SK-N-SH (cell line): Measurements from ENCODE around the gene PPM1E. TPM values are rescaled to one million over a fixed set of nuclear protein-coding genes. Genes with fewer than 3 reads are reported as not detected.

ENCODE experiments used
- CTCF ChIA-PET: fragments of 300-600, 350-600 bp; formaldehyde crosslinking; extraction: SDS; loops from one replicate; lab custom pipeline; 2021; lab: Yijun Ruan, JAX
- POLR2A ChIA-PET: fragments of 350-600 bp; sonication (Branson Sonifier 250); formaldehyde crosslinking; extraction: SDS; loops from one replicate; lab custom pipeline; 2020; ENCODE audit warnings: antibody characterized with exemption, inconsistent platforms; lab: Yijun Ruan, JAX
- DNase-seq: peaks from one replicate; pipeline ENCODE4 v3.0.0; 2012
- H2AFZ ChIP-seq: fragments of 200-600 bp; sonication (generic); 2 replicates; pipeline ENCODE4 v1.8.1; 2016; ENCODE audit warnings: antibody characterized with exemption, mild to moderate bottlenecking, low read depth
- H3F3A ChIP-seq: fragments of 200-600 bp; sonication (generic); replicated peaks from 2 replicates; pipeline ENCODE3; 2016; ENCODE audit warnings: antibody characterized with exemption, mild to moderate bottlenecking; ENCODE audit not compliant: insufficient read depth
- H3K27ac ChIP-seq, 2 experiments: fragments of 200-500 bp in 1 of 2; fragments of 200-600 bp in 1 of 2; sonication (Bioruptor generic) in 1 of 2; sonication (generic), shearing (Covaris generic) in 1 of 2; 2 replicates each; pipeline versions ENCODE4 v1.5.1 to v1.6.1; 2014 to 2016; ENCODE audit warnings: low read depth in 2 of 2, inconsistent platforms in 1 of 2, low read length in 1 of 2, mild to moderate bottlenecking in 1 of 2, mixed read lengths in 1 of 2
- H3K27me3 ChIP-seq: fragments of 200-600 bp; sonication (generic), shearing (Covaris generic); 2 replicates; pipeline ENCODE4 v1.6.1; 2016; ENCODE audit warnings: mixed run types; ENCODE audit not compliant: insufficient read depth
- H3K36me3 ChIP-seq, 2 experiments: fragments of 200-500 bp in 1 of 2; fragments of 200-600 bp in 1 of 2; sonication (Bioruptor generic) in 1 of 2; sonication (generic) in 1 of 2; replicated peaks in 1 of 2; 2 replicates each; pipeline versions ENCODE3 to v1.5.1; 2014 to 2016; ENCODE audit warnings: low read length in 1 of 2, mild to moderate bottlenecking in 1 of 2; ENCODE audit not compliant: insufficient read depth in 2 of 2, control insufficient read depth in 1 of 2
- H3K4me1 ChIP-seq, 2 experiments: fragments of 200-500 bp in 1 of 2; fragments of 200-600 bp in 1 of 2; sonication (Bioruptor generic) in 1 of 2; sonication (generic), shearing (Covaris generic) in 1 of 2; 2 replicates each; pipeline versions ENCODE4 v1.5.1 to v1.6.1; 2014 to 2016; ENCODE audit warnings: low read depth in 1 of 2, low read length in 1 of 2, mixed run types in 1 of 2; ENCODE audit not compliant: insufficient read depth in 2 of 2, control insufficient read depth in 1 of 2
- H3K4me2 ChIP-seq: fragments of 200-600 bp; sonication (generic), shearing (Covaris generic); 2 replicates; pipeline ENCODE4 v1.6.1; 2017; ENCODE audit warnings: mixed run types
- H3K4me3 ChIP-seq, 2 experiments: fragments of 200-500 bp in 1 of 2; fragments of 200-600 bp in 1 of 2; sonication (Bioruptor generic) in 1 of 2; sonication (generic), shearing (Covaris generic) in 1 of 2; 2 replicates each; pipeline versions ENCODE4 v1.5.1 to v1.8.1; 2014 to 2016; ENCODE audit warnings: low read depth in 2 of 2, inconsistent platforms in 1 of 2, low read length in 1 of 2, mild to moderate bottlenecking in 1 of 2, mixed read lengths in 1 of 2, moderate library complexity in 1 of 2
- H3K79me2 ChIP-seq: fragments of 200-600 bp; sonication (generic); 2 replicates; pipeline ENCODE4 v1.8.1; 2017; ENCODE audit warnings: mild to moderate bottlenecking; ENCODE audit not compliant: insufficient read depth
- H3K9ac ChIP-seq: fragments of 200-600 bp; sonication (generic); 2 replicates; pipeline ENCODE4 v1.6.1; 2017; ENCODE audit warnings: mixed run types
- H3K9me2 ChIP-seq: fragments of 200-600 bp; sonication (generic); 2 replicates; pipeline ENCODE4 v1.6.1; 2017; ENCODE audit warnings: mixed run types
- H3K9me3 ChIP-seq: fragments of 200-600 bp; sonication (generic); 2 replicates; pipeline ENCODE4 v1.6.1; 2017; ENCODE audit warnings: mixed run types, mild to moderate bottlenecking, moderate library complexity
- H4K20me1 ChIP-seq: fragments of 200-600 bp; sonication (generic); 2 replicates; pipeline ENCODE4 v1.6.1; 2017; ENCODE audit warnings: mild to moderate bottlenecking, mixed run types; ENCODE audit not compliant: insufficient read depth
- EP300 ChIP-seq, 2 experiments: IDR thresholded peaks; 2 replicates each; pipeline versions ENCODE4 v1.4.0 to v1.6.1; 2012; ENCODE audit warnings: borderline replicate concordance in 1 of 2, low read depth in 1 of 2, low read length in 1 of 2
- EZH2phosphoT487 ChIP-seq: fragments of 200-600 bp; sonication (generic); IDR thresholded peaks from 2 replicates; pipeline ENCODE4 v1.6.1; 2017; ENCODE audit warnings: low read depth, mixed run types, mild to moderate bottlenecking, antibody characterized with exemption, moderate library complexity, borderline replicate concordance
- FOSL2 ChIP-seq: IDR thresholded peaks from 2 replicates; pipeline ENCODE4 v1.4.0; 2012; ENCODE audit warnings: low read depth, mild to moderate bottlenecking, moderate library complexity, borderline replicate concordance
- FOXM1 ChIP-seq: IDR thresholded peaks from 2 replicates; pipeline ENCODE4 v1.4.0; 2012; ENCODE audit warnings: low read depth, mild to moderate bottlenecking
- IRF3 ChIP-seq: fragments of 150-350 bp; IDR thresholded peaks from 2 replicates; pipeline ENCODE4 v1.6.1; 2016; ENCODE audit warnings: mild to moderate bottlenecking, low read depth, low read length
- JUND ChIP-seq: IDR thresholded peaks from 2 replicates; pipeline ENCODE4 v1.4.0; 2012
- MAX ChIP-seq: IDR thresholded peaks from 2 replicates; pipeline ENCODE4 v1.4.0; 2012; ENCODE audit warnings: low read depth
- MXI1 ChIP-seq: IDR thresholded peaks from 2 replicates; pipeline ENCODE4 v1.6.1; 2012; ENCODE audit warnings: mild to moderate bottlenecking, low read depth, low read length, improper control_type of control experiment
- NFIC ChIP-seq: IDR thresholded peaks from 2 replicates; pipeline ENCODE4 v1.4.0; 2012; ENCODE audit warnings: borderline replicate concordance
- NRF1 ChIP-seq: IDR thresholded peaks from 2 replicates; pipeline ENCODE4 v1.6.1; 2012; ENCODE audit warnings: low read depth, mild to moderate bottlenecking, low read length
- PBX3 ChIP-seq: IDR thresholded peaks from 2 replicates; pipeline ENCODE4; 2012
- POLR2AphosphoS5 ChIP-seq: IDR thresholded peaks from 2 replicates; pipeline ENCODE4 v1.6.1; 2012; ENCODE audit warnings: low read depth, low read length
- RAD21 ChIP-seq: IDR thresholded peaks from 2 replicates; pipeline ENCODE4 v1.6.1; 2012; ENCODE audit warnings: mild to moderate bottlenecking, low read length
- REST ChIP-seq: IDR thresholded peaks from 2 replicates; pipeline ENCODE4 v1.6.1; 2012; ENCODE audit warnings: mild to moderate bottlenecking, low read depth, low read length, moderate library complexity
- RFX5 ChIP-seq: IDR thresholded peaks from 2 replicates; pipeline ENCODE4 v1.6.1; 2012; ENCODE audit warnings: mild to moderate bottlenecking, improper control_type of control experiment, low read length
- RXRA ChIP-seq: IDR thresholded peaks from 2 replicates; pipeline ENCODE4 v1.4.0; 2012; ENCODE audit warnings: low read depth, mild to moderate bottlenecking, borderline replicate concordance
- TAF1 ChIP-seq: IDR thresholded peaks from 2 replicates; pipeline ENCODE4 v1.6.1; 2012; ENCODE audit warnings: low read depth, mild to moderate bottlenecking, low read length, moderate library complexity, borderline replicate concordance
- TEAD4 ChIP-seq: IDR thresholded peaks from 2 replicates; pipeline ENCODE4 v1.4.0; 2012; ENCODE audit warnings: mild to moderate bottlenecking, borderline replicate concordance; ENCODE audit not compliant: insufficient read depth
- USF1 ChIP-seq: IDR thresholded peaks from 2 replicates; pipeline ENCODE4 v1.4.0; 2012; ENCODE audit warnings: low read depth, borderline replicate concordance
- USF2 ChIP-seq: fragments of 150-350 bp; IDR thresholded peaks from 2 replicates; pipeline ENCODE4 v1.6.1; 2017; ENCODE audit warnings: antibody characterized with exemption, low read length, low read depth, borderline replicate concordance
- WGBS: methylation state at CpG from one replicate; pipeline ENCODE4 v1.1.6; 2017; ENCODE audit warnings: low lambda C conversion rate; 5-methylcytosine and 5-hydroxymethylcytosine counted together
- polyA plus RNA-seq, 3 experiments: library from polyadenylated mRNA; depleted of rRNA; stranded (reverse); fragments of >200 nt; gene quantifications; 2 replicates each; pipeline ENCODE4 v1.2.3, GENCODE V29; 2012

The PPM1E gene
- polyA plus RNA-seq, 1 of the 3 experiments (the other 2 are of a cell fraction): 0.08 TPM

- no peak for TF ChIP-seq POLR2AphosphoS5
- TF ChIP-seq TEAD4: no peak
- no peak for TF ChIP-seq IRF3
- no peak for TF ChIP-seq JUND
- TF ChIP-seq MXI1: no peak
- TF ChIP-seq PBX3: no peak
Measured at GRCh38 chr17:58965221-58965620, 209.6 kb downstream of the PPM1E start (continued).

- H3K4me2 ChIP-seq: no peak overlapping the region
- CTCF ChIA-PET: interaction anchor here (1.2 kb wide), 1 partner anchor 20 kb away, joined by 3 read pairs; no protein-coding TSS in a partner anchor
- DNase-seq: no peak
- H2AFZ ChIP-seq: no peak overlapping the region; the same call in 1 of the 2 replicates
- peaks cover 0 to 10% of the 10 kb centered on the region in 2 experiments; a peak in 2 of 4 replicates for H3K4me1 ChIP-seq
- no peaks in the 10 kb centered on the region for H3K79me2 ChIP-seq
- H3K9me2 ChIP-seq: no peaks in the 10 kb centered on the region
- no peak for TF ChIP-seq FOXM1
- no peak for TF ChIP-seq MAX
- TF ChIP-seq IRF3: no peak
- TF ChIP-seq JUND: no peak
- TF ChIP-seq USF2: no peak
- no peak for TF ChIP-seq NRF1
- TF ChIP-seq EP300 (IDR thresholded peaks at IDR 0.05; ENCODE audit: borderline replicate concordance in 1 of 2, low read depth in 1 of 2, low read length in 1 of 2): no peak
- no peak for TF ChIP-seq PBX3
- no peak for TF ChIP-seq RXRA
- TF ChIP-seq EZH2phosphoT487: no peak
- no peak for TF ChIP-seq USF1
- TF ChIP-seq RAD21: no peak
- TF ChIP-seq REST: no peak
- no peak for TF ChIP-seq NFIC
- TF ChIP-seq RFX5: no peak
- TF ChIP-seq FOSL2: no peak
- no peak for TF ChIP-seq TAF1
- H4K20me1 ChIP-seq: no peaks in the 10 kb centered on the region
- WGBS: 97% methylated on average over 3 of the region's 3 CpGs
- H3F3A ChIP-seq: no peaks in the 10 kb centered on the region
- POLR2A ChIA-PET: interaction anchor here (0.6 kb wide), 1 partner anchor 239 kb away, joined by 3 read pairs; no protein-coding TSS in a partner anchor
- no peak overlapping the region for H3K4me3 ChIP-seq
- H3K27ac ChIP-seq: no peak overlapping the region
- H3K36me3 ChIP-seq: no peaks in the 10 kb centered on the region
- H3K9ac ChIP-seq: no peak overlapping the region
- no peaks in the 10 kb centered on the region for H3K27me3 ChIP-seq
- no peaks in the 10 kb centered on the region for H3K9me3 ChIP-seq
Measured at GRCh38 chr17:58966208-58966607, 210.6 kb downstream of the PPM1E start.
